GM23248 (cell line): Measurements from ENCODE around the gene TCF7L2. TPM values are rescaled to one million over a fixed set of nuclear protein-coding genes. Genes with fewer than 3 reads are reported as not detected.
"Not testable (repeated sequence)": the region's sequence is repeated elsewhere in the genome, so short reads cannot be mapped to it uniquely, and the experiment has no call there.

Experiments used
- DNase-seq: peaks from one replicate; pipeline ENCODE4 v3.0.0-alpha.2; 2015
- H2AFZ ChIP-seq: fragments of 200-600 bp; sonication (generic); 2 replicates; pipeline ENCODE4 v1.6.1; 2016; ENCODE audit warnings: antibody characterized with exemption
- H3F3A ChIP-seq: fragments of 200-600 bp; sonication (generic); 2 replicates; pipeline ENCODE4 v1.6.1; 2016; ENCODE audit warnings: mild to moderate bottlenecking, antibody characterized with exemption, mixed run types; ENCODE audit not compliant: insufficient read depth
- H3K27ac ChIP-seq: fragments of 200-600 bp; sonication (generic); 2 replicates; pipeline ENCODE4 v1.5.1; 2016; ENCODE audit warnings: mild to moderate bottlenecking
- H3K27me3 ChIP-seq: fragments of 200-600 bp; sonication (generic); replicated peaks from 2 replicates; pipeline ENCODE4 v1.6.1; 2016; ENCODE audit warnings: mild to moderate bottlenecking; ENCODE audit not compliant: insufficient read depth
- H3K36me3 ChIP-seq: fragments of 200-600 bp; sonication (generic); 2 replicates; pipeline ENCODE4 v1.6.1; 2016; ENCODE audit warnings: low read depth, mild to moderate bottlenecking
- H3K4me1 ChIP-seq: fragments of 200-600 bp; sonication (generic); 2 replicates; pipeline ENCODE4 v1.6.1; 2016; ENCODE audit warnings: mild to moderate bottlenecking; ENCODE audit not compliant: insufficient read depth
- H3K4me2 ChIP-seq: fragments of 200-600 bp; sonication (generic); one replicate; pipeline ENCODE4 v1.6.1; 2016; ENCODE audit warnings: mild to moderate bottlenecking; ENCODE audit not compliant: unreplicated experiment
- H3K4me3 ChIP-seq: fragments of 200-600 bp; sonication (generic); 2 replicates; pipeline ENCODE4 v1.5.1; 2016; ENCODE audit warnings: mild to moderate bottlenecking
- H3K79me2 ChIP-seq: fragments of 200-600 bp; sonication (generic); 2 replicates; pipeline ENCODE4 v1.6.1; 2016; ENCODE audit warnings: mild to moderate bottlenecking; ENCODE audit not compliant: insufficient read depth
- H3K9ac ChIP-seq: fragments of 200-600 bp; sonication (generic); 2 replicates; pipeline ENCODE4 v1.6.1; 2016; ENCODE audit warnings: mild to moderate bottlenecking
- H3K9me2 ChIP-seq: fragments of 200-600 bp; sonication (generic); 2 replicates; pipeline ENCODE4 v1.6.1; 2016; ENCODE audit warnings: mixed run types, mild to moderate bottlenecking, moderate library complexity; ENCODE audit not compliant: insufficient read depth
- H3K9me3 ChIP-seq: fragments of 200-600 bp; sonication (generic); one replicate; pipeline ENCODE4 v1.6.1; 2017; ENCODE audit warnings: low read depth
- H4K20me1 ChIP-seq: fragments of 200-600 bp; sonication (generic); 2 replicates; pipeline ENCODE4 v1.6.0; 2016; ENCODE audit not compliant: insufficient read depth
- EZH2 ChIP-seq: fragments of 200-600 bp; sonication (generic); IDR thresholded peaks from 2 replicates; pipeline ENCODE4 v1.6.1; 2018; ENCODE audit warnings: antibody characterized with exemption, mild to moderate bottlenecking; ENCODE audit not compliant: insufficient read depth, poor library complexity, severe bottlenecking
- EZH2phosphoT487 ChIP-seq: fragments of 200-600 bp; sonication (generic); IDR thresholded peaks from 2 replicates; pipeline ENCODE4 v1.6.1; 2018; ENCODE audit warnings: antibody characterized with exemption, moderate library complexity, mild to moderate bottlenecking, low read depth; ENCODE audit not compliant: insufficient read depth
- WGBS, 2 experiments: methylation state at CpG; one replicate each; pipeline ENCODE4 v1.1.6; 2015 to 2017; ENCODE audit warnings: low lambda C conversion rate in 2 of 2, low coverage in 1 of 2; ENCODE audit errors: missing lambda C conversion rate in 2 of 2; 5-methylcytosine and 5-hydroxymethylcytosine counted together
- in situ Hi-C: fragments of 300-500 bp; cut with MboI; formaldehyde crosslinking; loops from 2 replicates; pipeline ENCODE4 v1.15.0; 2020
- polyA plus RNA-seq: library from polyadenylated mRNA; unstranded; fragments of >200 nt; fragmentation: Nextera tagmentation; extraction: Ambion mirVana; gene quantifications from 2 replicates; pipeline ENCODE4 v1.2.1, GENCODE V29; 2016
- total RNA-seq: library from RNA; depleted of rRNA; stranded (reverse); fragments of >200 nt; shearing (Covaris generic); gene quantifications from 2 replicates; pipeline ENCODE4 v1.2.3, GENCODE V29; 2014

Gene TCF7L2
- total and polyA plus RNA-seq, 2 experiments from 2014 or later = 6.2 to 19.3 TPM

- Histone ChIP-seq H3K9me2 (no peaks in the 10 kb centered on the region), H3K4me3 (no peak overlapping the region), H3K4me1 (peaks cover 31% of the 10 kb centered on the region), H3K79me2 (peaks cover 97% of the 10 kb centered on the region), H3K27me3 (no peaks in the 10 kb centered on the region), H3K27ac (no peak overlapping the region), H3K9me3 (no peaks in the 10 kb centered on the region), H2AFZ (no peak overlapping the region), H3K9ac (no peak overlapping the region), H3K4me2 (no peak overlapping the region), H4K20me1 (no peaks in the 10 kb centered on the region), H3K36me3 (peaks cover 2% of the 10 kb centered on the region; the same call in 1 of the 2 replicates), H3F3A (peaks cover 35% of the 10 kb centered on the region)
- in situ Hi-C loops = no loop called here
- no peak for DNase-seq
- 80 to 81% methylated on average over 5 of the region's 5 CpGs for WGBS, 2 experiments
- TF ChIP-seq EZH2phosphoT487 (no peak), EZH2 (no peak)
Observed at GRCh38 chr10:113064039-113064438, 114.0 kb downstream of the TCF7L2 start.

- 96 to 98% methylated on average over 8 of the region's 8 CpGs for WGBS, 2 experiments
- H3K27me3 ChIP-seq, H3K9ac ChIP-seq, H2AFZ ChIP-seq, H4K20me1 ChIP-seq, DNase-seq, H3K4me2 ChIP-seq, H3K9me3 ChIP-seq, H3K4me3 ChIP-seq, H3K27ac ChIP-seq, H3K4me1 ChIP-seq, H3K9me2 ChIP-seq, H3K36me3 ChIP-seq, in situ Hi-C loops: not testable (repeated sequence)
- Histone ChIP-seq H3K79me2 (peaks cover 97% of the 10 kb centered on the region), H3F3A (peaks cover 15% of the 10 kb centered on the region; the same call in 1 of the 2 replicates)
Observed at GRCh38 chr10:113066120-113066519, 116.1 kb downstream of the TCF7L2 start.

- no peak for TF ChIP-seq EZH2
- no peak for TF ChIP-seq EZH2phosphoT487
- H3K4me3 ChIP-seq = no peak overlapping the region
- H3K79me2 ChIP-seq = peaks cover 97% of the 10 kb centered on the region
- no peaks in the 10 kb centered on the region for H3K27me3 ChIP-seq
- H3K4me1 ChIP-seq = peaks cover 11% of the 10 kb centered on the region; the same call in 1 of the 2 replicates
- peaks cover 12% of the 10 kb centered on the region; the same call in 1 of the 2 replicates for H3F3A ChIP-seq
- H3K36me3 ChIP-seq = peaks cover 8% of the 10 kb centered on the region
- no peaks in the 10 kb centered on the region for H3K9me2 ChIP-seq
- WGBS, 2 experiments = 77 to 78% methylated on average over 6 of the region's 6 CpGs
- no peak overlapping the region for H3K9ac ChIP-seq
- H3K4me2 ChIP-seq = no peak overlapping the region
- H4K20me1 ChIP-seq = no peaks in the 10 kb centered on the region
- DNase-seq = no peak
- in situ Hi-C loops = no loop called here
- H3K9me3 ChIP-seq = no peaks in the 10 kb centered on the region
- no peak overlapping the region for H3K27ac ChIP-seq
- H2AFZ ChIP-seq = no peak overlapping the region
Observed at GRCh38 chr10:113066561-113067312, 116.7 kb downstream of the TCF7L2 start.

- H4K20me1 ChIP-seq = no peaks in the 10 kb centered on the region
- no peak overlapping the region for H3K9ac ChIP-seq
- H3K27me3 ChIP-seq = no peaks in the 10 kb centered on the region
- no peak overlapping the region for H3K4me3 ChIP-seq
- peaks cover 11% of the 10 kb centered on the region; the same call in 1 of the 2 replicates for H3K4me1 ChIP-seq
- 34 to 37% methylated on average over 4 of the region's 4 CpGs for WGBS, 2 experiments
- TF ChIP-seq EZH2phosphoT487 (no peak), EZH2 (no peak)
- no peaks in the 10 kb centered on the region for H3K9me3 ChIP-seq
- H3K9me2 ChIP-seq = no peaks in the 10 kb centered on the region
- in situ Hi-C loops = no loop called here
- H2AFZ ChIP-seq = no peak overlapping the region
- no peak overlapping the region for H3K27ac ChIP-seq
- peaks cover 95% of the 10 kb centered on the region for H3K79me2 ChIP-seq
- H3K4me2 ChIP-seq = no peak overlapping the region
- H3K36me3 ChIP-seq = peaks cover 8% of the 10 kb centered on the region
- DNase-seq = no peak
- 0 out of 2 replicates have a peak, but pooled peaks cover 5% of the 10 kb centered on the region for H3F3A ChIP-seq
Observed at GRCh38 chr10:113067501-113067900, 117.5 kb downstream of the TCF7L2 start.
